GM18867 (cell line): ENCODE measurements around the gene CRLF2.
"Not testable (repeated sequence)": the region's sequence is repeated elsewhere in the genome, so short reads cannot be mapped to it uniquely, and the experiment has no call there.

Experiments used
- ATAC-seq: cut with Tn5 transposase; IDR thresholded peaks from one replicate; pipeline ENCODE4 v1.9.1; 2021; ENCODE audit warnings: mild to moderate bottlenecking, moderate library complexity; ENCODE audit not compliant: unreplicated experiment

CRLF2 gene

GRCh38 chrX:1170243-1170642, 42.2 kb downstream of the CRLF2 start:
- no peak for ATAC-seq

GRCh38 chrX:1169189-1169588, 43.3 kb downstream of the CRLF2 start:
- no peak for ATAC-seq

- ATAC-seq, result no peak
Measured at GRCh38 chrX:1167918-1168481, 44.4 kb downstream of the CRLF2 start.

GRCh38 chrX:1167466-1167865, 45.0 kb downstream of the CRLF2 start:
- no peak for ATAC-seq

GRCh38 chrX:1165535-1166196, 46.8 kb downstream of the CRLF2 start:
- no peak for ATAC-seq

GRCh38 chrX:1164322-1165288, 47.8 kb downstream of the CRLF2 start:
- ATAC-seq, result no peak

GRCh38 chrX:1163231-1163630, 49.2 kb downstream of the CRLF2 start:
- ATAC-seq, result no peak

- no peak for ATAC-seq
Measured at GRCh38 chrX:1162119-1162916, 50.1 kb downstream of the CRLF2 start.

GRCh38 chrX:1159548-1159947, 52.9 kb downstream of the CRLF2 start:
- ATAC-seq, result no peak

GRCh38 chrX:1156681-1157455, 55.6 kb downstream of the CRLF2 start:
- not testable (repeated sequence) for ATAC-seq

- no peak for ATAC-seq
Measured at GRCh38 chrX:1153940-1154339, 58.5 kb downstream of the CRLF2 start.

GRCh38 chrX:1152090-1152489, 60.4 kb downstream of the CRLF2 start:
- ATAC-seq, result no peak

- ATAC-seq, result no peak
Measured at GRCh38 chrX:1151378-1152077, 60.9 kb downstream of the CRLF2 start.

- no peak for ATAC-seq
Measured at GRCh38 chrX:1150569-1151347, 61.7 kb downstream of the CRLF2 start.

- ATAC-seq, result no peak
Measured at GRCh38 chrX:1147611-1148515, 64.6 kb downstream of the CRLF2 start.

GRCh38 chrX:1144293-1144692, 68.2 kb downstream of the CRLF2 start:
- ATAC-seq, result no peak
